Inflammatory macrophage treated with lipopolysaccharide for 1 hour (primary cell): ENCODE measurements around the gene KIF9.
A peak's percentile ranks its signal among the peaks of the same experiment; 100 is the strongest.
"Not testable (repeated sequence)": the region's sequence is repeated elsewhere in the genome, so short reads cannot be mapped to it uniquely, and the experiment has no call there.

ENCODE experiments used
- DNase-seq, 2 donors: peaks; one replicate each; pipeline ENCODE4 v3.0.0-alpha.2; 2020 to 2022

KIF9 gene

DNA sequence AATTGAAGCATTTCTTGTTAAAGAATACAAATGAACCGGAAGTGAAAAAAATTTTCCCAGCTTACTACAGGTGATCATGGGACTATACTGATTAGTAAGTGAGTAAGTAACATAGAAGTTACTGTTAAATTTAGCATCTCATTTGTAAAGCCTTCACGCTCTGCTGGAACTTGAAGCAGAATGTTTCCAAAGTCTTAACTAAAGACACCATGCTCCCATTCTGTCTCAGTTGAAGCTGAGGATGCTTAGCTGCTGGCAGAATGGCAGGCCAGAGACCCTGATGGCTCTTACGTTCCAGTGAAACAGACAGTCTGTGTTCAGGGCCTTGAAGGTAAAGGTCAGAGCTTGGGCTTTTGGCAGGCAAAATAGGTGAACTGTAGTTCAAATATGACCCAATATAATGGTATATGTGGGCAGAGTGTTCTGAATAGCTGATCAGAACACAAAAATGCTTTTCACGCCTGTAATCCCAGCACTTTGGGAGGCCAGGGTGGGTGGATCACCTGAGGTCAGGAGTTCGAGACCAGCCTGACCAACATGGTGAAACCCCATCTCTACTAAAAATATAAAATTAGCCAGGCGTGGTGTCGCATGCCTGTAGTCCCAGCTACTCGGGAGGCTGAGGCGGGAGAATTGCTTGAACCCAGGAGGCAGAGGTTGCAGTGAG, 9.3 kb upstream of the KIF9 start:
- DNase-seq: not testable (repeated sequence)

DNA sequence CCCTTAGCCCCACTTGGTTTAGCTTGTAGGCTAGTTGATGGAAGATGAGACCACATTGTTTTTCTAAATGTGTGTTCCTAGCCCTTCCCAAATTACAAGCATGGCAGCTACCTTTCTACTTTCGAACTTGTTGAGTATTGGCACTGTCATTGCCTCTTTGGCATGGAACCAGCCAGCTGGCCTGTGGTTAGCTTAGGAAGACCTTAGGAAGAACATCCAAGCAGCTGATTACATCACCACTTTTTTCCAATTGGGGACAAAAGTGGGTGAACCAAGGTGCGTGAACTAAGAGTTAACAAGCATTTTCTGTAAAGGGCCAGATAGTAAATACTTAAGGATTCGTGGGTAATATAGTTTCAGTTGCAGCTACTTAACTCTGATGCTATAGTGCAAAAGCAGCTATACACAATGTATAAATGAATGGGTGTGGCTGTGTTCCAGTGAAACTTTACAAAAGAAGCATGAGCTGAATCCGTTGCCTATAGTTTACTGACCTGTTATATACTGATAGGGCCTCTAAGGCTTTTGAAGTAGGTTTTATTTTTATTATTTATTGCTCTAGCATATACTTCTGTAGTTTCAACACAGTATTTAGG, 8.7 kb upstream of the KIF9 start:
- DNase-seq: no peak

DNA sequence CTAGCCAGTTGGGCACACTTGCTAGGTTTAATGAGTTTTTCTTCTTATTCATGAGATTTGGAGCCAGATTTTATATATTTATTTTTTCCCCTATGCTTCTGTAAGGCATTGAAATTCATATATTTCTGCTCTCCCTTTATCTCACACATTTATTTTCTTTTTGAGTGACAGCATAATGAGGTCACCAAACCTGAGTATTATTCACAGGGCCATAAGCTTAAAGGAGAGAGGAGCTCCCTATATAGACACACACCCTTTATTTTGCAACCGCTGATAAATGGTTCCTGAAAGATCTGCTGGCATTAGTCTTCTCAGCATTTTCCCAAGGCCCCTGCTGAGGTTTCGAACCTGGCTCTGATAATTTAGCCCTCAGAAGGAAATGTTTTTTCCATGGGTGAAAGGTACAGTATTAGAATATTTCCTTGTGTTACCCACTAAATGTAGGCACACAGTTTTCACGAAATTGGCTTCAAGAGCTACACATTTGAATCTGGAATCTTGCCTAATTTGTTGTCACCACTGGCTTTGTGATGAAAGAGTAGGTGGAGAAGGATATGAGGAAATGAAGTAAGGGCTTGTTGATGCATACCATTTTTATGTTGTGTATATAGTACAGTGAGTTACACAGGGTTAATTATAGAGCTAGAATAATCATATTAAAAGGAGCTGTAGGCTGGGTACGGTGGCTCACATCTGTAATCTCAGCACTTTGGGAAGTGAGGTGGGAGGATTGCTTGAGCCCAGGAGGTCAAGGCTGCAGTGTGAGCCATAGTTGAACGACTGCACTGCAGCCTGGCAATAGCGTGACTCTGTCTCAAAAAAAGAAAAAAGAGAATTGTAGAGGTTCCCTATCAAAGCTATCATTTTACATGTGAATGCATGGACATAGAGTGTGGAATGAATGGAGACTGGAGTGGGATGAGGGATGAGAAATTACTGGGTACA, 6.6 kb upstream of the KIF9 start:
- peak; percentile 72 to 80 for DNase-seq

DNA sequence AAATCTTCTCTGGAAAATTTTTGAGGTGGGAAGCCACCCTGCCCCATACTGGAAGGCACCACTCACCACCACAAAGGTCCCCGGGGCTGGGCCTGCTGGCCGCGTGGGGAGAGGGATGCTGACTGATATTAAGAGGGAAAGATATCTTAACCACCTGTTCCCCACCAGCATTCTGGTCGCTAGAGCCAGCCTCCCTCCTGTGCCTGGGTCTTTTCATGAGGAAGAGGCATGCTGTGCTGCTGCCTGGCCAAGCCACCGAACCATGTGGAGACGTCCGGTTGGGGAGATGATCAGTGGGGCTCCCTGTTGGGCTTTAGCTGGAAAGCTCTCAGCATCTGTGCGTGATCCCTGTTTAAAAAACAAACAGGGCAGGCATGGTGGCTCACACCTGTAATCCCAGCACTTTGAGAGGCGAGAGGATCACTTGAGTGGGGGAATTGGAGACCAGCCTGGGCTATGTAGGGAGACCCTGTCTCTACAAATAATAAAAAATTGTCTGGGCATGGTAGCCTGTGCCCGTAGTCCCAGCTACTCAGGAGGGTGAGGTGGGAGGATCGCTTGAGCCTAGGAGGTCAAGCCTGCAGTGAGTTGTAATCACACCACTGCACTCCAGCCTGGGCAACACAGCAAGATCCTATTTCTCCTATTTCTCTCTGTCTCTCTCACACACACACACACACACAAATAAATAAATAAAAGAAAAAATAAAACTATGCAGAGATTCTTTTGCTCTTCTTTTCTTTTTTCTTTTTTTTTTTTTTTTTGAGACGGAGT, 1.2 kb upstream of the KIF9 start:
- peak in 1 of 2 donors; percentile 6 for DNase-seq

DNA sequence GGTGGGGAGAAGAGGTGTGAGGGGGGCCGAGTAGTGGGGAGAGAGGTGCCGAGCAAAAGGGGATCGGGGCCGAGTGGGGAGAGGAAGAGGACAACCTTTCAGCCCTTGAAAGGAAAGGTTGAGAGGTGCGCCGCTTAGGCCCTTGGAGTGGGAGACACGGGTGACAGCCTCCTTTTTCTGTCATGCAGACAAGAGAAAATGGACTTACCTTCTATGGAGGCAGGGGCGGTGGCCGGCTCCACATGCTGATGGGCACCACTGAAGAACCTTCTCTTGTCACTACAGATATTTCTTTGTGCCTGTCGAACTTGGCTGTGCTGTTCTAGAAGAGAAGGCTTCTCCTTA, 566 bp upstream of the KIF9 start:
- DNase-seq: no peak

DNA sequence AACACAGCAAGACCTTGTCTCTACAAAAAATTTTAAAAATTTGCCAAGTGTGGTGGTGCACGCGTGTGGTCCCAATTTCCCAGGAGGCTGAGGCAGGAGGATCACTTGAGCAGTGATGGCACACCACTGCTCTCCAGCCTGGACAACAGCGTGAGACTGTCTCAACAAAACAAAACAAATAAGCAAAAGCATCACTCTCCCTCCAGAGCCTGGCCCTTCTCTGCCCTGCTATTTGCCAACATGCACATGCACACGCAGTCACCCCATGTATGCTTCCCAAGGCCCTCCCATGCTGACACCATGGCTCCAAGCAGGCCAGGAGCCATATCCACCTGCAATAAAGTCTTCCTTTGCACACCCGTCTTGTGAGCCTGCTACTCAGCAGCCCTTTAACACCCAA, 2.1 kb downstream of the KIF9 start:
- DNase-seq: no peak

DNA sequence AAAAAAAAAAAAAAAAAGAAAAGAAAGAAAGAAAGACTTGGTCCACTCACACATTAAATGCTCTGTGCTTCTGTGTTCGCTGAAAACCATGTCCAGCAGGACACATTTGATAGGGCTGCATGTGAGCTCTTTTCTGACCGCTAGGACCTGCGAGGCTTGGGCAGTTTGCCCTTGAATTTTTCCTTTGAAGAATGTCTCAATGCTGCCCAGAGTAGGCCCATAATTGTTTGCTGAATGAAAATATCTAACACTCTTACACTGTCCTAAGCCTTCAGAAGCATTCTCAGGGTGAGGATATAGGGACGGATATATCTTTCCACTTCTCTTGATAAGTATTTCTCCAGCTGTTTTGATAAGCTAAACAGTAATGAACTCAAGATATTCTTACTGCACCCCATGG, 6.0 kb downstream of the KIF9 start:
- DNase-seq: no peak

DNA sequence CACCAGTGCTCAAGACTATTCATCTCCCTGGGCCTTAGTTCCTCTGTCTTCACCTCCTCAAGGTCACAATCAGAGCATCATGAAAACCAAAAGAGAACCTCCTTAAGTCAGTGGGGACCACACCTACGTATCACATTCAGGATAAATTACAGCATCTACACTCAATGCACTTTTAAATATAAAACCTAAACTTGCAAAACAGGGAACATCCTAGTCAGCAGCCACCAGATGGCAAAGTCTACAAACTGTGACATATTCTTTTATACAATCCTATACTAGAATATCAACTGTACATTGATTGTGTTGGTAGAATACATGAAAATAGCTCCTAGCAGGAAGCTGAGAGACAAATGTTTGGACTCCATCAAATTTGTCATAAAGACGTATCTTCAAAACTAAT, 7.9 kb downstream of the KIF9 start:
- no peak for DNase-seq

DNA sequence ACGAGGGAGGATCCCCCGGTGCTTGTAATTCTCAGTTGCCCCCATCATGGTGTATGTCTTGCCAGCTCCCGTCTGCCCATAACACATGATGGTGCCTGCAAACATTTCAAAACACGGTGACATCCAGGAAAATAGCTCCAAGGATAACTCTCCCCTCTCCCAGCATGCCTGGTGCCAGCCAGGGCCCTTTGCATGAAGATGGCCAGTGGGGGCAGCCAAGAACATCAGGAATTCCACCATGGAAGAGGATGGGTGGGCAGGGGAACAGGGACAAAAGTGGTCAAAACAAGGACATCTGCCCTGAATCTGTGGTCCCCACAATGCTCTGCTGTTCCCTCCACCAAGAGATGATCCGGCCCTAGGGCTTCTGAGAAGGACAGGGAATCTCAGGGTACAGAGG, 9.0 kb downstream of the KIF9 start:
- no peak for DNase-seq

DNA sequence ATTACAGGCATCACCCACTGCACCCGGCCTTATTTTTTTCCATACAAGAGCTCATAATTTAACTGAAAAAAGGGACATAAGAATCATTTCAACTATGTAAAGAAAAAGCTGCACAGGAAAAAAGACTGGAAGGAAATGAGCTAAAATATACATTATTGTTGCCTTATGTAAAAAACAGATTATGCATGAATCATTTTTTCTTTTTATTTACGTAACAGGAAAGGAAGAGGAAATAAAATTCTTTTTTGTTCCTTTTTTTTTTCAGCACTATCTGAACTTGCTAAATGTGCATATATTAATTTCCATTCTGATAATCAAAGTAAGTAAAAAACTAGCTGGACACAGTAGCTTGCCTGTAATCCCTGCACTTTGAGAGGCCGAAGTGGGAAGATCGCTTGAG, 12.1 kb downstream of the KIF9 start:
- peak in 1 of 2 donors; percentile 23 for DNase-seq

DNA sequence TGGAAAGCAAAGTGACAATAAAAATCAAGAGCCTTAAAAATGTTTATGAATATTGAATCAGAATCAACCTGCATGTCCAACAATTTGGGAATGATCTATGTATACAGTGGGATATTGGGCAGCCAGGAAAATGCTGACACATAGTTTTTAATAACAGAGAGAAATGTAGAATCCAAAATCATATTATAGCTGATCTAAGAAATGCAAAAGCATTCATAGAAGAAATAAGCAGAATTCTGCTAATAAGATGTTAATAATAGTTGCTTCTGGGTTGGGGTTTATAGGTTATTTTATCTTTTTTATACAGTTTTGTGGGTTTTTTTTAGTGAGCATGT, 15.1 kb downstream of the KIF9 start:
- DNase-seq: no peak

DNA sequence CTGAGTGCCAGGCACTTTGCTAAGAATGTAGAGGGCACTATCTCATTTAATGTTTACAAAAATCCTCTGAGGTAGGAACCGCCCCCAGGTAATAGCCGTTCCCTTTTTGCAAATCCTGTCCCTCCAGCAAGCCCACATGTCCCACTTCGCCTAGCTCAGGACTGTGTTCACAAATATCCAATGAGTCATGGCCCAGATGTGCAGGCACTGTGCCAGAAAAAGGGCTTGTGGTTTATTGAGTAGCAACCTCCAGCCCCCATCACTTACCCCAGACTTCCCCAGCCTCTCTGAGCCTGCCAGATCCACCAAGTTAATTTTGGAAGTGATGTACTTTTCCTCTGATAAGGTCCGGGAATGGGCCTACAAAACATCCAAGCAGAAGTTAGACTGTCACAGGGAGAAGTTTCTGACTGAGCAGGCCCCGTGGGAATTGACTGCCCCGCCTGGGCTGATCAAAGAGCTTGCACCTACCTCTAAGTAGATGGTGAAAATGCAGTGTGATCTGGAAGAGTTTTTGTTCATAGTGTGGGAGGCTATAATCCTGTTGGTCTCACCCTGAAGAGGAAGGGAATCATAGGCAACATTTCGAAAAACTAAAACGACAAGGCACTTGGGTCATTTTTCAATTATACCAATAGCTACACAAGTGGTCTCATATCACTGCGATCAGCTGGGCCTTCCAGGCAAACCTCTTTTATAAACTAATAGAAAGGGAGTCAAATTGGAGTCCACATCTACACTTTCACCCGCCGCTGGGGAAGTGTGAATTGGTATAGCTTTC, 15.7 kb downstream of the KIF9 start:
- DNase-seq: peak; percentile 64 to 73

DNA sequence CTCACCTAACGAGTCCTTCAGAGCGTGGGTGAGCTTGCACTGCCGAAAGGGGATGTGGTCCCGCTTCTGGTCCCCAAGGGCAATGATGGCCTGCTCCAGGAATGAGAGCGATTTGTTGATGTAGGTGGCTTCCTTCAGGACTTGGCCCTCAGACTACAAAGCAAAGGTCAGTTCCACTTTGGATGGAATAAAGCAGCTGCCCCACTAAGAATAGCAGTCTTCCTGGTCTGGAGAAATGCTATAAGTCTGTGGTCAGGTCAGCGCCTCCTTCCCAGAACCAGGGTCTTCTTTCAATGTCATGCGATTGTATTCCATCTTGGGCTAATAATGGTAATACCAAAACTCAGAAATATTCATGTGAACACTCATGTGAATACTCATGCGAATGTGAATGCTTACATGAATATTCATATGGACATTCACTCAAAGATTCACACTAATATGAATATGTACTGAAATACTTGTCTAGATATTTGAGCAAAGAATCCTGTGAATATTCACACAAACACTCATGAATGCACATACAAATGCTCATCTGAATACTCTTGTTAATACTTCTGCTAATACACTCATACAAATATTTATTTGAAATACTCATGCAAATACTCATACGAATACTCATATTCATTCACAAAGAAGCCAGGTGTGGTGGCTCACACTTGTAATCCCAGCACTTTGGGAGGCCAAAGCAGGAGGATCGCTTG, 16.7 kb downstream of the KIF9 start:
- DNase-seq: no peak

DNA sequence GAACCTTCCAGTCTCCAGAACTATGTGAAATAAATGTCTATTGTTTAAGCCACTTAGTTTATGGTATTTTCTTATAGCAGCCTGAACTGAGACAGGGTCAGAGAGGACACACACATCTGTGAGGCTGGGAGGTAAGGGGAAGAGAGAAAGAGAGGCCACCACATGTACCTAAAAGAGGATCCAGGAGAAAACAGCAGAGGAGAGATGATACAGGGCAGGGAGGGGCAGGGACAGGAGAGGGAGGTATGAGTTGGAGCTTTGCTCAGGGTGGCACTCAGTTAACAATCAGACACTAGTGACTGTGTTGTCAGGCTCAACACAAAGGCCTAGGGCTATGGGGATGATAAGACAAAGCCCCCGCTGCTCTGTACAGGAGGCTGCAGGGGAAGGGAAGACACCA, 17.6 kb downstream of the KIF9 start:
- no peak for DNase-seq

DNA sequence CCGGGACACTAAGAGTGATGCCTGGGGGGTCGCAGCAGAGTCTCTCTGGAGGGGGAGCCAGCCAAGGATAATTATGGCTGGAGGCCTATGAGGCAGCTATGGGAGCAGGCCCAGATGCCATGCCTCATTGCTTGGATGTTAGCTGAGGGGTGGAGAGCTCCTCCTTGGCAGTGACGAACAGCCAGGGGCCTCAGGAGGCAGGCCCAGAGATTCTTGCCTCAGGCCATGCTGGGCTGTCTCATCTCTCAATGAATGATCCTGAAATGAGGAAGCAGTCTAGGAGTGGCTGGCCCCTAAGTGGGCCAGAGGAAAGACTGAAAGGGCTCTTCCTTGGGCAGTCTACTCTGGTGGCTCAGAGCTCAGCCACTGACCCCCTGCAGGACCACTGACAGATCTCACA, 21.3 kb downstream of the KIF9 start:
- no peak for DNase-seq

DNA sequence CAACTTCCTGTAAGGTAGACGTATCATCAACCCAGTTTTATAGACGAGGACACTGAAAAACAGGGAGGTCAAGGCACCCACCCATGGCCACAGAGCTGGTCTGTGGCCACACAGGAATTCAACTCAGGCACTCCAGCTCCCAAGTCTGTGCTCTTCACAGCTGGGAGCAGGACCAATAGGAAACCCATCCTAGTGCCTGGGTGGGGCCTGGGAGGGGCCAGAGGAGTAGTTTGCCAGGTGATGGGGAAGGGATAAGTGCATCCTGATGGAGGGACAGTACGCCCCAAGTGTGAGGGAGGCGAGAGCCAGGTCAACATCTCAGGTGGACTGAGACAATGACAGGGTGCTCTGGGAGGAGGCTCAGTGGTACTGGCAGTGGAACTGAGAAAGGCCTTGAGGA, 22.0 kb downstream of the KIF9 start:
- DNase-seq: no peak

DNA sequence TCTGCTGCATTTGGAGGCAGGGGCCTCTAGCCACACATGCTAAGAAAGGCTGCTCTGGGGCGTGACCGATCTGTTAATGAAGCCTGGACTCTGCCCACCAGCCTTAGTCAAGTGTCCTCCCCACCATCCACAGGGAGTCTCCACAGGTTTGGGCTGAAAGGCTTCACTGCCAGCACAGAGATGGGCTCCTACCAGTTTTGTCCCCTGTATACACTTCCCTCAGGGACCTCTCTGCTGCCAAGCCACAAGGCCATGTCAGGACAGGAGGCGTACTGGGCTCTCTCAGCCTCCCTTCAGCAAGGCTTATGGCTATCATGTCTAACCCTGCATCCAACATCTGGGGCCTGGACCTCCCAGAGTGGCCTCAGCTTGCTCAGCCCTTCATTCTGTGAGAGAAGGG, 23.5 kb downstream of the KIF9 start:
- DNase-seq: no peak

DNA sequence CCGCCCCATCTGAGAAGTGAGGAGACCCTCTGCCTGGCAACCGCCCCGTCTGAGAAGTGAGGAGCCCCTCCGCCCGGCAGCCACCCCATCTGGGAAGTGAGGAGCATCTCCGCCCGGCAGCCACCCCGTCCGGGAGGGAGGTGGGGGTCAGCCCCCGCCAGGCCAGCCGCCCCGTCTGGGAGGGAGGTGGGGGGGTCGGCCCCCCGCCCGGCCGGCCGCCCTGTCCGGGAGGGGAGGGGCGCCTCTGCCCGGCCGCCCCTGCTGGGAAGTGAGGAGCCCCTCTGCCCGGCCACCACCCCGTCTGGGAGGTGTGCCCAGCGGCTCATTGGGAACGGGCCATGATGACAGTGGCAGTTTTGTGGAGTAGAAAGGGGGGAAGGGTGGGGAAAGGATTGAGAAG, 26.3 kb downstream of the KIF9 start:
- not testable (repeated sequence) for DNase-seq

DNA sequence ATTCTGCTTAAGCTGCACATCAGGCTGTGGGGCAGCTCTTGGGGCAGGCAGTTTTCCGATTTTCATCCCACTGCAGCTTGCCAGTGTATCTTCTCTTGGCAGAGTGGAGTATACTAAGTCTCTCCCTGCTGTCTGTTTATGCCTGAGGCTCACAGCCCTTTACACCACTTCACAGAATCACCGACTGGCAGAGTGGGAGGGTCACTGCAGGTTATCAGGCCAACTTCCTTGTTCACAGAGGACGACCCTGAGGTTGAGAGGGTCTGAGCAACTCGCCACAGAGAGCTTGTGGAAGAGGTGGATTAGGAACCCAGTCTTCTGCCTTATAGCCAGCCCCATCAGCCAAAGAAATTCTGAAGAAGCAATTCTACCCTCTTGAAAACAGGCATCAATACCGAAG, 30.9 kb downstream of the KIF9 start:
- DNase-seq: no peak

DNA sequence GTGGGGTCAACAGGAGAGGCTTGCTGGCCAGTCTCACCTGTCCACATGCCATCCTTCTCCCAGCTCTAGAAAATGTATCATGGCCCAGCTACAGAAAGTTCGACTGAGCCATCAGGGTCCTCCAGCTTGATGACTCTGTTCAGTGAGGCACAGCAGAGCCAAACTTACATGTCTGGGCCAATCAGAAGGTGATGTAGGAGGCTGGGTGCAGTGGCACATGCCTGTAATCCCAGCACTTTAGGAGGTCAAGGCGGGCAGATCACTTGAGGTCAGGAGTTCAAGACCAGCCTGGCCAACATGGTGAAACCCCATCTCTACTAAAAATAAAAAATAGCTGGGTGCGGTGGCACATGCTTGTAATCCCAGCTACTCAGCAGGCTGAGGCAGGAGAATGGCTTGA, 31.5 kb downstream of the KIF9 start:
- not testable (repeated sequence) for DNase-seq

DNA sequence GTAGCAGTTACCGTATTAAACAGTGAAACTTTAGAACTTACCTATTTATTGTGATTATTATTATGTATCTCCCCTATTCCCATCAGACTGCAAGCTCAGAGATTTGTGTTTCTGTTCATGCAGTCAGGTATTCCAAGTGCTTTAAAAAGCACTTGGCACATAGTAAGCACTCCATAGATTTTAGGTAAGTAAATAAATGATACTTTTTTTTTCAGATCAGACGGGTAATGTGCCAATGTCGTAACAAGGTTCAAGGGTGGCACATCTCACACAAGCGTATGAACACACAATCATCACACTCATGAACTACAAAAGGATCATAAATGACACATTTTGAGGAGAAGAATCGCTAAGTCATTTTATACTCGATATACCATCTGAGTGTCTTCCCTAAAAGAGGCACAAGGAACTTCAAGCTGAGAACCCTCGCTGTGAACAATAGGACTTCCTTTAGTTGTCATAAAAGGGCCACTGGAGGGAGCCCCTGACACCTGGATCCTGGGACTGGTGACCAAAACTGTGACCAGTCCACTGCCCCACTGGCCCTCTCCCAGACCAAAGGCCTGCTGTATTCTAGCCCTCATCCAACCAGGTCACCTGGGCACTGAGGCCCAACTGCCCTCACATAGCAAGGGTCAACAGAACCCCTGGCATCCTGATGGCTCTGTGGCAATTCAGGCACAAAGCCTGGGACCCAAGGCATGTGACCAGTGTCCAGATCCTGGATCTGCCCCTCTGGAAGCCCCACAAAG, 32.1 kb downstream of the KIF9 start:
- peak; percentile 52 to 76 for DNase-seq
